Hematopoietic multipotent progenitor cell treated with erythropoietin and hydrocortisone succinate and interleukin-3 and kit ligand, for 15 days (in vitro differentiated cells): Measurements from ENCODE around the gene PAMR1.

Source experiments
- DNase-seq: peaks from one replicate; pipeline ENCODE4 v3.0.0-alpha.2; 2015; ENCODE audit warnings: low spot score

The PAMR1 gene

DNA sequence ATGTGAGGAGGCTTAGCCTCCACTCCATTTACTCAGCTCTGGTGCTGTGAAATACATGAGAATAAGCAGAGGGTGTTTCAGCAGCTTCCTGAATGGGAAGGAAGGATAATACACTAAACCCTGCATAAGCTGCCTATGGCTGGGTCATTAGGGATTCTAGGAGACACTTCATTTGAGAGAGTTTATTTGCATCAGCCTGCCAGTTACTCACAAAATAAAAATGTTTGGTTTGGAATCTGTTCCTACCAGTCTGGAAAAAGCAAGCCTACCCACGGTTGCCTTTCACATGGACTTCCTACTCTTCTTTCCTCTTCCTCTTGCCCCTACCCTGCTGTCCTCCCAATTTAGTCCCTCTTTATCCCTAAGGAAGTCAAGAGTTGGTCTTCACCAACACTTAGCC is 126.5 kb downstream of the PAMR1 start:
- no peak for DNase-seq

DNA sequence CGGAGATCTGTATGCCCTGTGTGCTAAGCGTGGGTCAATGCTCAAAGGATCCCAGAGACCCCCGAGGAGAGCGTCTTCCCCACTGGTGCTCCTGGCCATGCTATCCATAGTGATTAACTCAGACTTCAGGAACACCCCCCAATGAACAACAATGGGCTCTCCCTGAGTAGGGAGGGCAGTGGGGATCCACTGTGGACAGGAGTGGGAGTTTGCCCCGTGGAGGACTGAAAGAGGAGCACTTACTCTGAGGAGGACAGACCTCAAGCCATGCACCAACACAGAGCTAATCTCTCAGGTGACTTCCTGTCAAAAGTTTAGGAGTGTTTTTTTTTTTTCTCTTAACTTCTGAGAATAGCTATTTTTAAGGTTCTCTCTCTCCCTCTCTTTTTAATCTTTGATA is 130.5 kb downstream of the PAMR1 start:
- no peak for DNase-seq

GRCh38 chr11:35393098-35393497 is 132.3 kb downstream of the PAMR1 start:
- DNase-seq = no peak

DNA sequence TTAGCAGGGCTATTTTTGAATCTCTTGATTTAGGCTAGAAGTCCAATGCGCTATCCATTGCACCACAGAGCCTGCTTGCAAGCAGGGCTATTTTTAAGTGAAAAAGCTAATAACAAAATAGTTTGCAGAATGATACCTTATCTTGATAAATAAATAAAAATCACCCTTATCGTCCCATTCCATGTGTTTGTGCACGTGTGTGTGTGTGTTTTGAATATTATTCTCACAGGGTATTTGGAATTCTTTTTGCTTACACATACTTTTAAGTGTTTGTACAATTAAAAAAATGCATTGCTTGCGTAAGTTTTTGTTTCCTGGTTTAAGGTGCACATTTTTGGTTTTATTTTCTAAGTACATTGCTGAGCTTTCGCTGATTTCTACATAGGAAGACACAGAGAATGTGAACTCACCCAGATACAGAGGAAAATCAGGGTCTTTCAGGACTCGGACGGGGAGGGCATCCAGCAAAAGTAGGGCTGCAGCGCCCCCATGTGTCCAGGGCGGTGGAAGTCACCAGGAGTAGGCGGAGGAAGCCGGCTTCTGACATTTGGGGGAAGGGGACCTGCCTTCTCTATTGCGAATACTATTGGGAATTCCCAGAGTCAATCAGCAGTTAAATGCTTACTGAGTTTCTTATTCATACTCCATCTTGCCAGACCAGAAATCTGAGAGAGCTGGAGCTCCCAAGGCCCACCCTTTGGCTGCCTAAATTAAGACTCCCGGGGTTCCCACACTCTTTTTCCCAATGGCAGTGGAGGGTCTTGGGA is 133.3 kb downstream of the PAMR1 start:
- peak; percentile 27 for DNase-seq

- DNase-seq = no peak
Measured at GRCh38 chr11:35390737-35391682, 134.4 kb downstream of the PAMR1 start.

DNA sequence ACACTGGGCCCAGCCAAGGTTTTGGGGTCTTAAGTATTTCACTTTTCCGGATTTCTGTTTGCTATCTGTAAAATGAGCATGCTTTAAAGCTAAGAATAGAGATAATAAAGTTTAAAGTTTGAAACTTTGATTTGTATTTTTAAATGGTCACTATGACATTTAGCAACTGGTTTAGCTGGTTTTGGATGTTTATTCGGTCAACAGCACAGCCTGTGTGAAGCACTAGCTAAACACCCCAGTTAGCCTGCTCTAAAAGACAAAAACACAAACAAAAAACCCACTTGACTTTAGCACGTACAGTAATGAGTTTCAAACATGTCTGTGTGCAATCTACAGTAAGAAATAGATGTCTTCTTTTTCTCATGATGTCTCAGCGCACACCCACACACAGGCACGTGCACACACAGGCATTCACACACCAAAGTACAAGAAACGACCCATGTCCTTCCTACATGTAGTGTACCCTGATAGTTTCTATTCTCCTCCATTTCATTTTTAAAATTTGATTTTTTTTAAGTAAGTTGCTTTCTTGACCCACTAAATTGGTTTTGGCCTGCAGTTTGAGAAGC is 135.4 kb downstream of the PAMR1 start:
- DNase-seq = no peak

DNA sequence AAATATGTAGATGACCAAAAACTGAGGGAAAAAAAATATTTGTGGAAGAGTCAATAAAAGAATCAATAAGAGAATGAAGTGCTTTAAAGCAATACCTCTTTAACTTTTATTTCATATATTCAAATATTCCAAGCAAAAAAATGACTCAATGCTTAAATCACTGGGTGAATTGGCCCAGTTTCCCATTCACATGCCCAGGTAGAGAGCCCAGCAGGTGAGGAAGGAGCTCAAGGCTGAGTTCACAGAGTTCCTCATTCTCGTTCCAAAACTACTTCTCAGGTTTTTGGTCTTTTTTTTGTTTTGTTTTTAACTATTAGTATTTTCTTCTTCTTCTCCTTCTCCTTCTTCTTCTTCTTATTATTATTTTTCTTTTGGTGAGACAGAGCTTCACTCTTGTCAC is 136.3 kb downstream of the PAMR1 start:
- DNase-seq = no peak

DNA sequence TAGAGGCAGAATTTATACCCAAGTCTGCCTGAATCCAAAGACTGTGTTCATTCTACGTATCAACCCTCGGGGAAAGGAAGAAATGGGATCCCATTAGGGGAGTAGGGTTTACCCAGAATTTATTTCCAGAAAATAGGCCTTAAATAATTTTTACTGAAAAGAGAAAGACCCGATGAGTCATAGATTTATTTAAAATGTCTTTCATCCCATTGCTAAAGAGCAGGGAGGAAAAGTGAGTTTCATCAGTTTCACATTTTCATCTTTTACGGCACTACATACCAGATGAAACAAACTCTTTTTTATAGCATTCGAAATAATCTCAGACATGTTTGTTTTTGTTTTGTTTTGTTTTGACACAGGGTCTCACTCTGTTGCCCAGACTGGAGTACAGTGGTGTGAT is 137.4 kb downstream of the PAMR1 start:
- DNase-seq = no peak

GRCh38 chr11:35387111-35387982 is 138.1 kb downstream of the PAMR1 start:
- DNase-seq = no peak

GRCh38 chr11:35383953-35384352 is 141.5 kb downstream of the PAMR1 start:
- no peak for DNase-seq
